Osteocyte (in vitro differentiated cells): Measurements from ENCODE around the gene ATG10. TPM values are rescaled to one million over a fixed set of nuclear protein-coding genes. Genes with fewer than 3 reads are reported as not detected.
"Not testable (repeated sequence)": the region's sequence is repeated elsewhere in the genome, so short reads cannot be mapped to it uniquely, and the experiment has no call there.

Source experiments
- DNase-seq: peaks from one replicate; pipeline ENCODE4 v3.0.0; 2021; ENCODE audit warnings: mixed read lengths; ENCODE audit not compliant: unreplicated experiment; ENCODE audit errors: extremely low spot score
- H3K27ac Mint-ChIP-seq: one replicate; pipeline ENCODE4 v1.8.0; 2021; ENCODE audit warnings: mild to moderate bottlenecking, mixed read lengths; ENCODE audit not compliant: unreplicated experiment
- H3K27me3 Mint-ChIP-seq: one replicate; pipeline ENCODE4 v1.8.0; 2021; ENCODE audit warnings: mixed read lengths; ENCODE audit not compliant: unreplicated experiment
- H3K36me3 Mint-ChIP-seq: one replicate; pipeline ENCODE4 v1.8.0; 2021; ENCODE audit warnings: mixed read lengths; ENCODE audit not compliant: unreplicated experiment
- H3K4me1 Mint-ChIP-seq: one replicate; pipeline ENCODE4 v1.8.0; 2021; ENCODE audit warnings: mixed read lengths; ENCODE audit not compliant: unreplicated experiment
- H3K4me3 Mint-ChIP-seq: one replicate; pipeline ENCODE4 v1.8.0; 2021; ENCODE audit warnings: mild to moderate bottlenecking, moderate library complexity, mixed read lengths; ENCODE audit not compliant: unreplicated experiment
- H3K9me3 Mint-ChIP-seq: one replicate; pipeline ENCODE4 v1.8.0; 2021; ENCODE audit warnings: mixed read lengths; ENCODE audit not compliant: unreplicated experiment
- CTCF ChIP-seq: fragments of 200-600 bp; sonication (generic); IDR thresholded peaks from 2 replicates; pipeline ENCODE4 v1.5.0; 2021; ENCODE audit warnings: antibody characterized with exemption, mild to moderate bottlenecking, moderate library complexity
- total RNA-seq: library from RNA; stranded (reverse); gene quantifications from 2 replicates; pipeline ENCODE4 v1.2.1, GENCODE V29; 2021

The ATG10 gene
- total RNA-seq, 1 donor from 2014 or later, result 8.3 TPM

- DNase-seq, result no peak
- no peak overlapping the region for H3K4me3 Mint-ChIP-seq
- no peak for TF ChIP-seq CTCF
- H3K36me3 Mint-ChIP-seq, result peaks cover 21% of the 10 kb centered on the region
- no peak overlapping the region for H3K27ac Mint-ChIP-seq
- H3K9me3 Mint-ChIP-seq, result no peaks in the 10 kb centered on the region
- no peaks in the 10 kb centered on the region for H3K27me3 Mint-ChIP-seq
- no peaks in the 10 kb centered on the region for H3K4me1 Mint-ChIP-seq
Observed at GRCh38 chr5:81980598-81981260, 8.9 kb downstream of the ATG10 start.

GRCh38 chr5:81982172-81982685, 10.4 kb downstream of the ATG10 start:
- H3K4me3 Mint-ChIP-seq, H3K27me3 Mint-ChIP-seq, DNase-seq, H3K4me1 Mint-ChIP-seq, H3K9me3 Mint-ChIP-seq, H3K27ac Mint-ChIP-seq: not testable (repeated sequence)
- H3K36me3 Mint-ChIP-seq, result peaks cover 20% of the 10 kb centered on the region

GRCh38 chr5:81983148-81983547, 11.3 kb downstream of the ATG10 start:
- not testable (repeated sequence) for H3K9me3 Mint-ChIP-seq, H3K4me1 Mint-ChIP-seq, H3K4me3 Mint-ChIP-seq, H3K27me3 Mint-ChIP-seq, H3K27ac Mint-ChIP-seq, DNase-seq
- peaks cover 16% of the 10 kb centered on the region for H3K36me3 Mint-ChIP-seq

- H3K4me1 Mint-ChIP-seq, H3K27ac Mint-ChIP-seq, H3K4me3 Mint-ChIP-seq, DNase-seq, H3K27me3 Mint-ChIP-seq, H3K9me3 Mint-ChIP-seq: not testable (repeated sequence)
- H3K36me3 Mint-ChIP-seq, result peaks cover 12% of the 10 kb centered on the region
Observed at GRCh38 chr5:81983563-81983962, 11.7 kb downstream of the ATG10 start.

GRCh38 chr5:81986126-81986525, 14.3 kb downstream of the ATG10 start:
- H3K27me3 Mint-ChIP-seq, result no peaks in the 10 kb centered on the region
- no peak for TF ChIP-seq CTCF
- no peaks in the 10 kb centered on the region for H3K4me1 Mint-ChIP-seq
- no peak overlapping the region for H3K27ac Mint-ChIP-seq
- no peak for DNase-seq
- H3K36me3 Mint-ChIP-seq, result peaks cover 7% of the 10 kb centered on the region
- no peak overlapping the region for H3K4me3 Mint-ChIP-seq
- no peaks in the 10 kb centered on the region for H3K9me3 Mint-ChIP-seq

GRCh38 chr5:81989204-81989603, 17.4 kb downstream of the ATG10 start:
- H3K4me1 Mint-ChIP-seq, result no peaks in the 10 kb centered on the region
- DNase-seq, result no peak
- H3K36me3 Mint-ChIP-seq, result peaks cover 10% of the 10 kb centered on the region
- no peak for TF ChIP-seq CTCF
- no peaks in the 10 kb centered on the region for H3K9me3 Mint-ChIP-seq
- no peaks in the 10 kb centered on the region for H3K27me3 Mint-ChIP-seq
- H3K27ac Mint-ChIP-seq, result no peak overlapping the region
- H3K4me3 Mint-ChIP-seq, result no peak overlapping the region
